Caco-2 (cell line): ENCODE data around the gene SLC25A21. TPM values are rescaled to one million over a fixed set of nuclear protein-coding genes. Genes with fewer than 3 reads are reported as not detected.
A peak's percentile ranks its signal among the peaks of the same experiment; 100 is the strongest.
"Not testable (repeated sequence)": the region's sequence is repeated elsewhere in the genome, so short reads cannot be mapped to it uniquely, and the experiment has no call there.

ENCODE experiments used
- BruUV-seq: library from RNA; stranded (reverse); fragments of 400-500 nt; replicated peaks from 2 replicates; lab custom pipeline; 2021; lab: Mats Ljungman, UMichigan
- CTCF ChIA-PET: fragments of 300-600 bp; sonication (Branson Sonifier 250); formaldehyde crosslinking; loops from one replicate; lab custom pipeline; 2022; ENCODE audit warnings: antibody characterized with exemption; lab: Charles Lee
- POLR2A ChIA-PET: fragments of 300-600 bp; sonication (Branson Sonifier 250); formaldehyde crosslinking; loops from one replicate; lab custom pipeline; 2022; ENCODE audit warnings: antibody characterized with exemption; lab: Charles Lee
- DNase-seq, 2 experiments: peaks; one replicate each; pipeline versions ENCODE4 v3.0.0 to v3.0.0-alpha.2; 2020 to 2022
- H3K27me3 ChIP-seq: replicated peaks from 2 replicates; pipeline ENCODE4 v1.6.0; 2011; ENCODE audit warnings: low read length; ENCODE audit not compliant: control insufficient read depth, insufficient read depth
- H3K36me3 ChIP-seq: 2 replicates; pipeline ENCODE4 v1.5.1; 2011; ENCODE audit warnings: low read length; ENCODE audit not compliant: control insufficient read depth, insufficient read depth
- H3K4me1 ChIP-seq: fragments of 250-450 bp; sonication (Bioruptor Pico); 2 replicates; pipeline ENCODE4 v1.5.1; 2020; ENCODE audit warnings: mild to moderate bottlenecking
- H3K4me3 ChIP-seq: 2 replicates; pipeline ENCODE4 v1.5.1; 2011; ENCODE audit warnings: low read depth, mild to moderate bottlenecking, control low read depth, low read length
- H3K9me3 ChIP-seq: fragments of 250-450 bp; sonication (Bioruptor Pico); 2 replicates; pipeline ENCODE4 v1.5.1; 2020; ENCODE audit warnings: mild to moderate bottlenecking, moderate library complexity
- H3K27ac Mint-ChIP-seq: one replicate; pipeline ENCODE4 v1.8.0; 2022; ENCODE audit warnings: mixed read lengths; ENCODE audit not compliant: unreplicated experiment
- H3K27me3 Mint-ChIP-seq: one replicate; pipeline ENCODE4 v1.8.0; 2022; ENCODE audit warnings: mixed read lengths; ENCODE audit not compliant: insufficient read depth, unreplicated experiment
- H3K36me3 Mint-ChIP-seq: one replicate; pipeline ENCODE4 v1.8.0; 2022; ENCODE audit warnings: mild to moderate bottlenecking, mixed read lengths; ENCODE audit not compliant: insufficient read depth, unreplicated experiment
- H3K4me1 Mint-ChIP-seq: one replicate; pipeline ENCODE4 v1.8.0; 2022; ENCODE audit warnings: low read depth, mixed read lengths; ENCODE audit not compliant: unreplicated experiment
- H3K4me3 Mint-ChIP-seq: one replicate; pipeline ENCODE4 v1.8.0; 2022; ENCODE audit warnings: mild to moderate bottlenecking, moderate library complexity, mixed read lengths; ENCODE audit not compliant: unreplicated experiment
- H3K9me3 Mint-ChIP-seq: one replicate; pipeline ENCODE4 v1.8.0; 2022; ENCODE audit warnings: mixed read lengths; ENCODE audit not compliant: unreplicated experiment
- CTCF ChIP-seq, 2 experiments: fragments of 200-600 bp in 1 of 2; IDR thresholded peaks; 1 replicate in 1 of 2; 2 replicates in 1 of 2; pipeline versions ENCODE4 v1.5.1 to v1.8.0; 2011 to 2022; ENCODE audit warnings: antibody characterized with exemption in 1 of 2, control low read depth in 1 of 2, inconsistent platforms in 1 of 2, low read depth in 1 of 2, low read length in 1 of 2, mild to moderate bottlenecking in 1 of 2, moderate library complexity in 1 of 2; ENCODE audit not compliant: insufficient read depth in 1 of 2, severe bottlenecking in 1 of 2, unreplicated experiment in 1 of 2
- intact Hi-C: fragments of 100-400 bp; cut with micrococcal nuclease; formaldehyde crosslinking; loops from one replicate; pipeline ENCODE4 v1.10.0; 2022; ENCODE audit not compliant: unreplicated experiment
- total RNA-seq: library from RNA; stranded (reverse); gene quantifications from 2 replicates; pipeline ENCODE4 v1.2.3, GENCODE V29; 2022

SLC25A21 gene
- total RNA-seq, 1 experiment from 2014 or later, result 3.2 TPM

- DNase-seq, result no peak
- intact Hi-C loops, result no loop called here
- H3K36me3 Mint-ChIP-seq, result peaks cover 2% of the 10 kb centered on the region
- no peak for TF ChIP-seq CTCF (IDR thresholded peaks at IDR 0.05; ENCODE audit: insufficient read depth in 1 of 2, low read depth in 1 of 2, low read length in 1 of 2, severe bottlenecking in 1 of 2, unreplicated experiment in 1 of 2)
- Histone ChIP-seq H3K4me1 (0 out of 2 replicates have a peak, but pooled peaks cover 7% of the 10 kb centered on the region), H3K36me3 (no peaks in the 10 kb centered on the region), H3K4me3 (no peak overlapping the region), H3K9me3 (no peaks in the 10 kb centered on the region; the same call in 1 of the 2 replicates), H3K27me3 (no peaks in the 10 kb centered on the region)
- peaks cover 18% of the 10 kb centered on the region for H3K4me1 Mint-ChIP-seq
- no TSS peak for BruUV-seq
- H3K27me3 Mint-ChIP-seq, result no peaks in the 10 kb centered on the region
- H3K4me3 Mint-ChIP-seq, result no peak overlapping the region
- no peak overlapping the region for H3K27ac Mint-ChIP-seq
- POLR2A ChIA-PET, result no interaction called here
- no peaks in the 10 kb centered on the region for H3K9me3 Mint-ChIP-seq
- CTCF ChIA-PET, result no interaction called here
Observed at GRCh38 chr14:36986407-36986806, 186.0 kb downstream of the SLC25A21 start.

- Histone ChIP-seq H3K27me3 (no peaks in the 10 kb centered on the region), H3K4me1 (peaks cover 39% of the 10 kb centered on the region), H3K36me3 (no peaks in the 10 kb centered on the region), H3K4me3 (no peak overlapping the region), H3K9me3 (no peaks in the 10 kb centered on the region; the same call in 1 of the 2 replicates)
- no peak for DNase-seq
- H3K36me3 Mint-ChIP-seq, result peaks cover 17% of the 10 kb centered on the region
- no peaks in the 10 kb centered on the region for H3K9me3 Mint-ChIP-seq
- H3K4me1 Mint-ChIP-seq, result peaks cover 21% of the 10 kb centered on the region
- BruUV-seq, result no TSS peak
- ChIA-PET POLR2A (no interaction called here), CTCF (no interaction called here)
- H3K27me3 Mint-ChIP-seq, result no peaks in the 10 kb centered on the region
- H3K4me3 Mint-ChIP-seq, result no peak overlapping the region
- intact Hi-C loops, result loop anchor here (2.0 kb wide), 1 partner anchor 23 kb away; no protein-coding TSS in a partner anchor
- TF ChIP-seq CTCF (IDR thresholded peaks at IDR 0.05; ENCODE audit: insufficient read depth in 1 of 2, low read depth in 1 of 2, low read length in 1 of 2, severe bottlenecking in 1 of 2, unreplicated experiment in 1 of 2), result no peak
- H3K27ac Mint-ChIP-seq, result no peak overlapping the region
Observed at GRCh38 chr14:36981832-36982529, 190.4 kb downstream of the SLC25A21 start.

- not testable (repeated sequence) for H3K36me3 ChIP-seq, H3K9me3 ChIP-seq, H3K9me3 Mint-ChIP-seq, H3K27me3 Mint-ChIP-seq, H3K27me3 ChIP-seq, H3K4me3 ChIP-seq, BruUV-seq
- ChIA-PET CTCF (interaction anchor here (1.1 kb wide), 1 partner anchor 38 kb away, joined by 5 read pairs; no protein-coding TSS in a partner anchor), POLR2A (interaction anchor here (0.6 kb wide), 1 partner anchor 236 kb away, joined by 3 read pairs; no protein-coding TSS in a partner anchor)
- H3K4me1 ChIP-seq, result peaks cover 45% of the 10 kb centered on the region
- peak; percentile 73 to 74 for DNase-seq
- peak overlapping the region; percentile 83 for H3K27ac Mint-ChIP-seq
- intact Hi-C loops, result loop anchor here (1.0 to 2.0 kb wide), 3 partner anchors 22 to 169 kb away; no protein-coding TSS in a partner anchor
- H3K4me1 Mint-ChIP-seq, result peaks cover 17% of the 10 kb centered on the region
- peaks cover 17% of the 10 kb centered on the region for H3K36me3 Mint-ChIP-seq
- peak overlapping the region; percentile 52 for H3K4me3 Mint-ChIP-seq
Observed at GRCh38 chr14:36980413-36980812, 192.0 kb downstream of the SLC25A21 start.
